CD14-positive monocyte (primary cell): ENCODE results near the gene LRRK2. TPM values are rescaled to one million over a fixed set of nuclear protein-coding genes. Genes with fewer than 3 reads are reported as not detected.

Experiments used
- DNase-seq, 3 donors: peaks; one replicate each; pipeline ENCODE4 v3.0.0-alpha.2; 2011 to 2022
- H2AFZ ChIP-seq: 2 replicates; pipeline ENCODE4 v1.6.0; 2012; ENCODE audit warnings: mild to moderate bottlenecking, low read depth, low read length, inconsistent platforms; ENCODE audit not compliant: insufficient read depth, poor library complexity, severe bottlenecking
- H3K27ac ChIP-seq, 2 donors: 1 replicate in 1 of 2; 2 replicates in 1 of 2; pipeline ENCODE4 v1.5.1; 2012 to 2013; ENCODE audit warnings: low read length in 2 of 2, control low read depth in 1 of 2, inconsistent platforms in 1 of 2, low read depth in 1 of 2, mild to moderate bottlenecking in 1 of 2
- H3K27me3 ChIP-seq, 2 donors: one replicate each; pipeline versions ENCODE4 v1.6.0 to v1.6.1; 2011 to 2013; ENCODE audit warnings: low read length in 2 of 2; ENCODE audit not compliant: control insufficient read depth in 2 of 2, insufficient read depth in 2 of 2
- H3K36me3 ChIP-seq, 2 donors: replicated peaks in 1 of 2; 1 replicate in 1 of 2; 2 replicates in 1 of 2; pipeline versions ENCODE4 v1.5.1 to v1.6.1; 2012 to 2013; ENCODE audit warnings: low read length in 2 of 2, control low read depth in 1 of 2, inconsistent platforms in 1 of 2, mild to moderate bottlenecking in 1 of 2; ENCODE audit not compliant: insufficient read depth in 2 of 2, control insufficient read depth in 1 of 2
- H3K4me1 ChIP-seq, 2 donors: 1 replicate in 1 of 2; 2 replicates in 1 of 2; pipeline versions ENCODE4 v1.5.1 to v1.6.1; 2012 to 2013; ENCODE audit warnings: low read length in 2 of 2, control low read depth in 1 of 2, inconsistent platforms in 1 of 2, mild to moderate bottlenecking in 1 of 2, moderate library complexity in 1 of 2; ENCODE audit not compliant: insufficient read depth in 2 of 2, control insufficient read depth in 1 of 2
- H3K4me2 ChIP-seq: replicated peaks from 2 replicates; pipeline ENCODE3; 2012; ENCODE audit warnings: low read length, moderate library complexity, mild to moderate bottlenecking; ENCODE audit not compliant: poor library complexity, severe bottlenecking; ENCODE audit errors: extremely low read depth
- H3K4me3 ChIP-seq, 3 experiments: fragments of 200-600 bp in 1 of 3; sonication (generic) in 1 of 3; replicated peaks in 1 of 3; 1 replicate in 2 of 3; 2 replicates in 1 of 3; pipeline ENCODE4 v1.5.1; 2011 to 2013; ENCODE audit warnings: low read length in 3 of 3, mild to moderate bottlenecking in 3 of 3, control low read depth in 2 of 3, low read depth in 2 of 3, inconsistent platforms in 1 of 3, moderate library complexity in 1 of 3
- H3K79me2 ChIP-seq: 2 replicates; pipeline ENCODE4 v1.6.0; 2012; ENCODE audit warnings: mild to moderate bottlenecking, control low read depth, inconsistent platforms, low read length, moderate library complexity; ENCODE audit not compliant: insufficient read depth
- H3K9ac ChIP-seq: 2 replicates; pipeline ENCODE4 v1.6.0; 2017; ENCODE audit warnings: low read length, mild to moderate bottlenecking; ENCODE audit not compliant: insufficient read depth, poor library complexity, severe bottlenecking
- H3K9me3 ChIP-seq, 2 donors: replicated peaks in 1 of 2; 1 replicate in 1 of 2; 2 replicates in 1 of 2; pipeline versions ENCODE4 v1.5.1 to v1.6.1; 2012 to 2013; ENCODE audit warnings: low read length in 2 of 2, control low read depth in 1 of 2; ENCODE audit not compliant: control insufficient read depth in 1 of 2, insufficient read depth in 1 of 2
- H4K20me1 ChIP-seq: 2 replicates; pipeline ENCODE4 v1.6.0; 2012; ENCODE audit warnings: mild to moderate bottlenecking, low read length, control low read depth, moderate library complexity; ENCODE audit not compliant: insufficient read depth
- H3K27ac Mint-ChIP-seq, 7 donors: one replicate each; pipeline ENCODE4 v1.8.0; 2020; ENCODE audit warnings: mild to moderate bottlenecking in 7 of 7, mixed read lengths in 7 of 7, moderate library complexity in 6 of 7, inconsistent platforms in 2 of 7
- H3K27me3 Mint-ChIP-seq, 3 donors: one replicate each; pipeline ENCODE4 v1.8.0; 2021 to 2022; ENCODE audit warnings: low read depth in 3 of 3, mild to moderate bottlenecking in 3 of 3, mixed read lengths in 3 of 3, moderate library complexity in 3 of 3, inconsistent platforms in 1 of 3
- H3K36me3 Mint-ChIP-seq, 2 donors: one replicate each; pipeline ENCODE4 v1.8.0; 2020; ENCODE audit warnings: mixed read lengths in 2 of 2, inconsistent platforms in 1 of 2, mild to moderate bottlenecking in 1 of 2
- H3K4me1 Mint-ChIP-seq: one replicate; pipeline ENCODE4 v1.8.0; 2020; ENCODE audit warnings: mild to moderate bottlenecking, mixed read lengths
- H3K4me3 Mint-ChIP-seq, 2 donors: one replicate each; pipeline ENCODE4 v1.8.0; 2020; ENCODE audit warnings: mild to moderate bottlenecking in 2 of 2, mixed read lengths in 2 of 2, moderate library complexity in 1 of 2
- H3K9me3 Mint-ChIP-seq, 7 donors: one replicate each; pipeline ENCODE4 v1.8.0; 2020 to 2022; ENCODE audit warnings: mixed read lengths in 7 of 7, mild to moderate bottlenecking in 6 of 7, moderate library complexity in 6 of 7, inconsistent platforms in 2 of 7
- CTCF ChIP-seq: fragments of 200-600 bp; IDR thresholded peaks from one replicate; pipeline ENCODE4 v1.8.0; 2022; ENCODE audit warnings: antibody characterized with exemption, mild to moderate bottlenecking
- WGBS: methylation state at CpG from one replicate; pipeline ENCODE4 v1.1.5; 2013; ENCODE audit warnings: missing lambda C conversion rate; ENCODE audit not compliant: insufficient coverage; 5-methylcytosine and 5-hydroxymethylcytosine counted together
- intact Hi-C, 2 donors: fragments of 100-400 bp; cut with micrococcal nuclease; formaldehyde crosslinking; loops; one replicate each; pipeline versions ENCODE4 v1.15.0 to v1.15.1; 2023
- polyA plus RNA-seq, 3 donors: library from polyadenylated mRNA; depleted of rRNA in 1 of 3; unstranded in 2 of 3; stranded (reverse) in 1 of 3; fragments of 300-500 nt in 2 of 3; fragments of >200 nt in 1 of 3; fragmentation: Illumina TruSeq in 2 of 3; gene quantifications; 1 replicate in 2 of 3; 2 replicates in 1 of 3; pipeline ENCODE4 v1.2.3, GENCODE V29; 2012 to 2021

Gene LRRK2
- polyA plus RNA-seq, 3 donors, result 47.7 to 67.2 (median 47.9) TPM

GRCh38 chr12:40343124-40343523, 118.3 kb downstream of the LRRK2 start:
- H3K4me1 ChIP-seq, result no peaks in the 10 kb centered on the region
- no peak overlapping the region for H3K4me2 ChIP-seq
- H3K9me3 Mint-ChIP-seq, result no peaks in the 10 kb centered on the region
- 100% methylated on average over 1 of the region's 4 CpGs for WGBS
- peaks cover 77 to 90% of the 10 kb centered on the region in 2 donors for H3K36me3 Mint-ChIP-seq
- no peak overlapping the region for H3K27ac ChIP-seq
- H3K9me3 ChIP-seq, result no peaks in the 10 kb centered on the region
- TF ChIP-seq CTCF, result no peak
- intact Hi-C loops, result no loop called here
- DNase-seq, result no peak
- H4K20me1 ChIP-seq, result peaks cover 98% of the 10 kb centered on the region
- no peaks in the 10 kb centered on the region for H3K4me1 Mint-ChIP-seq
- no peaks in the 10 kb centered on the region for H3K27me3 Mint-ChIP-seq
- H2AFZ ChIP-seq, result no peak overlapping the region
- H3K9ac ChIP-seq, result no peak overlapping the region
- no peak overlapping the region for H3K27ac Mint-ChIP-seq
- H3K4me3 Mint-ChIP-seq, result no peak overlapping the region
- H3K36me3 ChIP-seq, result peaks cover 96 to 100% of the 10 kb centered on the region in 2 donors
- no peaks in the 10 kb centered on the region for H3K79me2 ChIP-seq
- no peaks in the 10 kb centered on the region for H3K27me3 ChIP-seq
- H3K4me3 ChIP-seq, result no peak overlapping the region

GRCh38 chr12:40344312-40344711, 119.5 kb downstream of the LRRK2 start:
- H3K27me3 Mint-ChIP-seq, result no peaks in the 10 kb centered on the region
- TF ChIP-seq CTCF, result no peak
- Histone ChIP-seq H3K9ac (no peak overlapping the region), H3K36me3 (peaks cover 96 to 99% of the 10 kb centered on the region in 2 donors), H3K4me1 (no peaks in the 10 kb centered on the region), H3K27ac (no peak overlapping the region), H4K20me1 (peaks cover 98% of the 10 kb centered on the region), H2AFZ (no peak overlapping the region), H3K27me3 (no peaks in the 10 kb centered on the region), H3K4me3 (no peak overlapping the region), H3K4me2 (no peak overlapping the region), H3K79me2 (no peaks in the 10 kb centered on the region), H3K9me3 (no peaks in the 10 kb centered on the region)
- H3K4me1 Mint-ChIP-seq, result no peaks in the 10 kb centered on the region
- H3K4me3 Mint-ChIP-seq, result no peak overlapping the region
- H3K36me3 Mint-ChIP-seq, result peaks cover 77 to 90% of the 10 kb centered on the region in 2 donors
- no CpG with 5 or more reads among the region's 1 CpG for WGBS
- no peaks in the 10 kb centered on the region for H3K9me3 Mint-ChIP-seq
- intact Hi-C loops, result no loop called here
- H3K27ac Mint-ChIP-seq, result no peak overlapping the region
- DNase-seq, result no peak
